ENCODE results near the gene FLCN. TPM values are rescaled to one million over a fixed set of nuclear protein-coding genes. Genes with fewer than 3 reads are reported as not detected.

Gene FLCN
- total RNA-seq, 2 experiments from 2014 or later, result 48.8 to 53.1 TPM

DNA sequence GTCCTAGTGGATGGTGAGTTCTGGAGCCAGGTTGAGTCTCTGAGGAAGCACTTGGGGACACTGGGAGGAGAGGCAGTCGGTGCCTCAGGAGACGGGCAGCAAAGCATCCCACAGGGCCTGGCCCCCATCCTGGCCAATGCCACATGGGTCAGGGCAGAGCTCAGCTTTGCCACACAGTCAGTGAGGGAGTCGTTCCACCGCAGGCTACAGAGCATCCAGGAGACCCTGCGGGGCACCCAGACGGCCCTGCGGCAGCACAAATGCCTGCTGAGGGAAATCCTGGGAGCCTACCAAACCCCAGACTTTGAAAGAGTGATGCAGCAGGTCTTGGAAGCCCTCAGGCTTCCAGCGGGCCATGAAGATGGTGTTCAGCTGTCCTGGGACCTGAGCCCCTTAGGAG, 70.5 kb downstream of the FLCN start:
- no peak for DNase-seq
- H3K9me3 Mint-ChIP-seq, result no peaks in the 10 kb centered on the region
- CTCF ChIA-PET, result no interaction called here
- peaks cover 46% of the 10 kb centered on the region for H3K36me3 Mint-ChIP-seq (ENCODE audit: low read depth)
- peaks cover 22% of the 10 kb centered on the region for H3K4me1 Mint-ChIP-seq
- H3K27me3 Mint-ChIP-seq, result no peaks in the 10 kb centered on the region
- POLR2A ChIA-PET, result interaction anchor here (0.8 kb wide), 1 partner anchor 15 kb away, joined by 3 read pairs; no protein-coding TSS in a partner anchor
- no peak overlapping the region for H3K4me3 Mint-ChIP-seq
- H3K27ac Mint-ChIP-seq, result no peak overlapping the region

DNA sequence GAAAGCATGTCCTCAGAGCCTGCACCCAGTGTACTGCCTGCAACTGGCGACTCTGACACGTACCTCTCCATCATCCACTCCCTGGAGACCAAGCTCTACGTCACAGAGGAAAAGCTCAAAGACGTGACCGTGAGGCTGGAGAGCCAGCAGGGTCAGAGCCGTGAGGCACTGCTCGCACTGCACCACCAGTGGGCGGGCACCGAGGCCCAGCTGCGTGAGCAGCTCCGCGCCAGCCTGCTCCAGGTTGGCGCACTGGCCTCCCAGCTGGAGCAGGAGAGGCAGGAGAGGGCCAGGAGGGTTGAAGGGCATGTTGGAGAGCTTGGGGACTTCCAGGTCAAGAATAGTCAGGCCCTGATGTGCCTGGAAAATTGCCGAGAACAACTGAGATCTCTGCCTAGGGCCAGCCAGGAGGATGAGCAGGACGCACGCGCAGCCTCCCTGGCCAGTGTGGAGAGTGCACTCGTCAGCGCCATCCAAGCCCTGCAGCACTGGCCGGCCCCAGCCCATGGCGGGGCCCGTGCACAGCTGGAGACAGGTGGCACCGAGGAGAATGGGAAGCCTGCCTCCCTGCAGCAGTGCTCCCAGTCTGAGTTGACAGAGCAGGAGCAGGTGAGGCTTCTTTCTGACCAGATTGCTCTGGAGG, 71.2 kb downstream of the FLCN start:
- H3K4me1 Mint-ChIP-seq, result peaks cover 15% of the 10 kb centered on the region
- no peaks in the 10 kb centered on the region for H3K9me3 Mint-ChIP-seq
- no peak overlapping the region for H3K4me3 Mint-ChIP-seq
- H3K36me3 Mint-ChIP-seq (ENCODE audit: low read depth), result peaks cover 41% of the 10 kb centered on the region
- no peak overlapping the region for H3K27ac Mint-ChIP-seq
- no peaks in the 10 kb centered on the region for H3K27me3 Mint-ChIP-seq
- POLR2A ChIA-PET, result interaction anchor here (1.7 kb wide), 1 partner anchor 10 kb away, joined by 6 read pairs; no protein-coding TSS in a partner anchor
- CTCF ChIA-PET, result no interaction called here
- no peak for DNase-seq

DNA sequence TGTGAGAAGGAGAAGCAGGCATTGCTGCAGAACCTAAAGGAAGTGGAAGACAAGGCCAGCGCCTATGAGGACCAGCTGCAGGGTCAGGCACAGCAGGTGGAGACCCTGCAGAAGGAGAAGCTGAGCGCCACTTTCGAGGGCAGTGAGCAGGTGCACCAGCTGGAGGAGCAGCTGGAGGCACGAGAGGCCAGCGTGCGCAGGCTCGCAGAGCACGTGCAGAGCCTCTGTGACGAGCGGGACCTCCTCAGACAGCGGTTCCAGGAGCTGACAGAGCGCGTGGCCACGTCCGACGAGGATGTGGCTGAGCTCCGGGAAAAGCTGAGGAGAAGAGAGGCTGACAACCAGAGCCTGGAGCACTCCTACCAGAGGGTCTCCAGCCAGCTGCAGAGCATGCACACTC, 72.3 kb downstream of the FLCN start:
- H3K4me3 Mint-ChIP-seq, result no peak overlapping the region
- ChIA-PET CTCF (no interaction called here), POLR2A (interaction anchor here (1.1 to 1.7 kb wide), 3 partner anchors 11 to 24 kb away, joined by 3 to 6 read pairs (median 3); no protein-coding TSS in a partner anchor)
- H3K9me3 Mint-ChIP-seq, result no peaks in the 10 kb centered on the region
- peaks cover 12% of the 10 kb centered on the region for H3K4me1 Mint-ChIP-seq
- no peak overlapping the region for H3K27ac Mint-ChIP-seq
- peaks cover 43% of the 10 kb centered on the region for H3K36me3 Mint-ChIP-seq (ENCODE audit: low read depth)
- no peak for DNase-seq
- H3K27me3 Mint-ChIP-seq, result no peaks in the 10 kb centered on the region

DNA sequence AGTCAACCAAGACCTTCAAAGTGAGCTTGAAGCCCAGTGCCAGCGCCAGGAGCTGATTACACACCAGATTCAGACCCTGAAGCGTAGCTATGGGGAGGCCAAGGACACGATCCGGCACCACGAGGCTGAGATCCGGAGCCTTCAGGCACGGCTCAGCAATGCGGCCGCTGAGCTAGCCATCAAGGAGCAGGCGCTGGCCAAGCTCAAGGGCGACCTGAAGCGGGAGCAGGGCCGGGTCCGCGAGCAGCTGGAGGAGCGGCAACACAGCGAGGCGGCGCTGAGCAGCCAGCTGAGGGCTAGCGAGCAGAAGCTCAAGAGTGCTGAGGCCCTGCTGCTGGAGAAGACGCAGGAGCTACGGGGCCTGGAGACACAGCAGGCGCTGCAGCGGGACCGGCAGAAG, 72.8 kb downstream of the FLCN start:
- no peaks in the 10 kb centered on the region for H3K27me3 Mint-ChIP-seq
- DNase-seq, result no peak
- no peak overlapping the region for H3K4me3 Mint-ChIP-seq
- H3K27ac Mint-ChIP-seq, result no peak overlapping the region
- peaks cover 11% of the 10 kb centered on the region for H3K4me1 Mint-ChIP-seq
- peaks cover 47% of the 10 kb centered on the region for H3K36me3 Mint-ChIP-seq (ENCODE audit: low read depth)
- ChIA-PET POLR2A (interaction anchor here (1.1 to 1.7 kb wide), 3 partner anchors 12 to 24 kb away, joined by 3 to 6 read pairs (median 3); no protein-coding TSS in a partner anchor), CTCF (interaction anchor here (0.7 to 1.2 kb wide), 2 partner anchors 22 to 207 kb away, joined by 3 to 4 read pairs; no protein-coding TSS in a partner anchor)
- no peaks in the 10 kb centered on the region for H3K9me3 Mint-ChIP-seq

Other genes with a start within 250 kb of the FLCN start
- gene MPRIP, start 194.7 kb downstream of the FLCN start, total RNA-seq, result 100 to 1,000 TPM; 196 to 207 TPM
- 1 to 10 TPM; 6.3 to 6.6 TPM for gene PLD6, start 30.8 kb downstream of the FLCN start, total RNA-seq
- gene COPS3, start 44.1 kb upstream of the FLCN start, total RNA-seq, result 100 to 1,000 TPM in 1 of 2 experiments, 10 to 100 TPM in 1; 99.9 to 109 TPM
- gene NT5M, start 66.2 kb upstream of the FLCN start, total RNA-seq, result 1 to 10 TPM; 8.4 to 9.7 TPM
- gene MED9, start 239.8 kb upstream of the FLCN start, total RNA-seq, result 10 to 100 TPM; 12.6 to 13.2 TPM